A549 (cell line): ENCODE data around the gene SPACA6. TPM values are rescaled to one million over a fixed set of nuclear protein-coding genes. Genes with fewer than 3 reads are reported as not detected.

Source experiments
- ATAC-seq, 2 experiments: fragments of 200-7000 bp in 1 of 2; fragments of >200 bp in 1 of 2; cut with Nextera tagmentation in 1 of 2; cut with Tn5 transposase in 1 of 2; 3 replicates each; pipeline versions ENCODE4 v1.8.0 to v1.9.1; 2018 to 2020; ENCODE audit warnings: mild to moderate bottlenecking in 1 of 2, moderate library complexity in 1 of 2
- CTCF ChIA-PET: fragments of 300-600 bp; sonication (Branson Sonifier 250); formaldehyde crosslinking; extraction: SDS; loops from one replicate; lab custom pipeline; 2021; ENCODE audit warnings: antibody characterized with exemption, inconsistent platforms; lab: Yijun Ruan, JAX
- POLR2A ChIA-PET: fragments of 350-600 bp; formaldehyde crosslinking; extraction: SDS; loops from one replicate; lab custom pipeline; 2021; ENCODE audit warnings: antibody characterized with exemption, inconsistent platforms; lab: Yijun Ruan, JAX
- DNase-seq, 2 experiments: peaks; one replicate each; pipeline versions ENCODE4 v3.0.0 to v3.0.0-alpha.2; 2011 to 2016; ENCODE audit warnings: low read depth in 1 of 2, low spot score in 1 of 2
- FAIRE-seq: peaks from 2 replicates; lab custom pipeline; 2011; peaks lifted over from hg19 to GRCh38; lab: Jason Lieb, UNC
- H3K27ac ChIP-seq, 2 experiments: fragments of >200 bp; sonication (Bioruptor Twin); formaldehyde crosslinking; 3 replicates each; pipeline ENCODE4 v1.5.1; 2016 to 2017
- H3K4me1 ChIP-seq: fragments of >200 bp; sonication (Bioruptor Twin); formaldehyde crosslinking; 3 replicates; pipeline ENCODE4 v1.6.1; 2016
- H3K4me2 ChIP-seq: fragments of >200 bp; sonication (Bioruptor Twin); formaldehyde crosslinking; 3 replicates; pipeline ENCODE4 v1.6.1; 2016
- H3K4me3 ChIP-seq: fragments of >200 bp; sonication (Bioruptor Twin); formaldehyde crosslinking; 3 replicates; pipeline ENCODE4 v1.5.1; 2016
- H3K9me3 ChIP-seq: fragments of >200 bp; sonication (Bioruptor Twin); formaldehyde crosslinking; 3 replicates; pipeline ENCODE4 v1.6.1; 2016
- BHLHE40 ChIP-seq: IDR thresholded peaks from 2 replicates; pipeline ENCODE4 v1.6.1; 2012; ENCODE audit warnings: low read depth, low read length, inconsistent platforms
- CBX2 ChIP-seq: fragments of 200-600 bp; sonication (generic); IDR thresholded peaks from 2 replicates; pipeline ENCODE4 v1.6.1; 2016; ENCODE audit warnings: low read depth, mild to moderate bottlenecking, borderline replicate concordance
- CBX8 ChIP-seq: fragments of 200-600 bp; sonication (generic); IDR thresholded peaks from 2 replicates; pipeline ENCODE4 v1.6.1; 2016
- CEBPB ChIP-seq, 2 experiments: fragments of >200 bp in 1 of 2; sonication (Bioruptor Twin) in 1 of 2; formaldehyde crosslinking in 1 of 2; IDR thresholded peaks; 2 replicates each; pipeline ENCODE4 v1.6.1; 2012 to 2016
- CHD4 ChIP-seq: fragments of 200-600 bp; sonication (generic); IDR thresholded peaks from 2 replicates; pipeline ENCODE4 v1.6.1; 2016; ENCODE audit warnings: antibody characterized with exemption, mild to moderate bottlenecking, borderline replicate concordance
- EHF ChIP-seq: fragments of 250-450 bp; sonication (Bioruptor Pico); IDR thresholded peaks from 2 replicates; pipeline ENCODE4 v1.5.0; 2020; ENCODE audit warnings: mild to moderate bottlenecking
- ESRRA ChIP-seq: fragments of 150-350 bp; IDR thresholded peaks from 2 replicates; pipeline ENCODE4 v1.6.1; 2014; ENCODE audit warnings: mild to moderate bottlenecking, low read length, borderline replicate concordance
- FOXS1 ChIP-seq: fragments of 250-450 bp; sonication (Bioruptor Pico); IDR thresholded peaks from 2 replicates; pipeline ENCODE4 v1.5.0; 2020; ENCODE audit warnings: mild to moderate bottlenecking, moderate library complexity
- HES2 ChIP-seq: fragments of >200 bp; sonication (Bioruptor Twin); formaldehyde crosslinking; IDR thresholded peaks from 2 replicates; pipeline ENCODE4 v1.6.1; 2016
- HOXA7 ChIP-seq: fragments of 250-450 bp; sonication (Bioruptor Pico); IDR thresholded peaks from 2 replicates; pipeline ENCODE4 v1.5.0; 2020; ENCODE audit warnings: mild to moderate bottlenecking, moderate library complexity
- HOXB5 ChIP-seq: fragments of 250-450 bp; sonication (Bioruptor Pico); IDR thresholded peaks from 2 replicates; pipeline ENCODE4 v1.5.0; 2020; ENCODE audit warnings: mild to moderate bottlenecking, moderate library complexity
- JUN ChIP-seq, 2 experiments: fragments of >200 bp; sonication (Bioruptor Twin); formaldehyde crosslinking; IDR thresholded peaks; 2 replicates in 1 of 2; 3 replicates in 1 of 2; pipeline ENCODE4 v1.6.1; 2016 to 2017
- KDM1A ChIP-seq: fragments of 200-600 bp; sonication (generic); IDR thresholded peaks from 2 replicates; pipeline ENCODE4 v1.6.1; 2016; ENCODE audit warnings: low read depth, mild to moderate bottlenecking
- KDM5A ChIP-seq: fragments of 200-600 bp; sonication (generic); IDR thresholded peaks from 2 replicates; pipeline ENCODE4 v1.6.1; 2016; ENCODE audit warnings: antibody characterized with exemption, mild to moderate bottlenecking
- NFE2L2 ChIP-seq: fragments of 150-350 bp; conservative IDR thresholded peaks from 2 replicates; pipeline ENCODE4 v1.6.1; 2014; ENCODE audit warnings: low read length
- NPAS2 ChIP-seq: fragments of 250-450 bp; sonication (Bioruptor Pico); IDR thresholded peaks from 2 replicates; pipeline ENCODE4 v1.8.0; 2022; ENCODE audit warnings: mild to moderate bottlenecking, moderate library complexity, borderline replicate concordance
- PHF8 ChIP-seq: fragments of 200-600 bp; sonication (generic); IDR thresholded peaks from 2 replicates; pipeline ENCODE4 v1.6.1; 2016; ENCODE audit warnings: low read depth, mild to moderate bottlenecking, antibody characterized with exemption, moderate library complexity, borderline replicate concordance
- POLR2A ChIP-seq: IDR thresholded peaks from 2 replicates; pipeline ENCODE4 v1.6.1; 2012; ENCODE audit warnings: mild to moderate bottlenecking, low read length
- RAD21 ChIP-seq, 2 experiments: fragments of >200 bp in 1 of 2; sonication (Bioruptor Twin) in 1 of 2; formaldehyde crosslinking in 1 of 2; IDR thresholded peaks in 1 of 2; conservative IDR thresholded peaks in 1 of 2; 2 replicates in 1 of 2; 3 replicates in 1 of 2; pipeline ENCODE4 v1.6.1; 2012 to 2018; ENCODE audit warnings: inconsistent platforms in 1 of 2
- SMC3 ChIP-seq: fragments of >200 bp; sonication (Bioruptor Twin); formaldehyde crosslinking; IDR thresholded peaks from 3 replicates; pipeline ENCODE4 v1.6.1; 2018; ENCODE audit warnings: inconsistent platforms
- SREBF2 ChIP-seq: fragments of 450-650 bp; IDR thresholded peaks from 2 replicates; pipeline ENCODE4 v1.6.1; 2014; ENCODE audit warnings: mild to moderate bottlenecking, moderate library complexity
- TFCP2L1 ChIP-seq: fragments of 250-450 bp; sonication (Bioruptor Pico); IDR thresholded peaks from 2 replicates; pipeline ENCODE4 v1.5.0; 2021; ENCODE audit warnings: mild to moderate bottlenecking
- TP53 ChIP-seq: fragments of 250-450 bp; sonication (Bioruptor Pico); IDR thresholded peaks from 2 replicates; pipeline ENCODE4 v1.5.0; 2021; ENCODE audit warnings: mild to moderate bottlenecking, moderate library complexity
- USF2 ChIP-seq: fragments of 450-650 bp; IDR thresholded peaks from 2 replicates; pipeline ENCODE4 v1.6.1; 2014; ENCODE audit warnings: antibody characterized with exemption
- ZFP36 ChIP-seq: fragments of 450-650 bp; IDR thresholded peaks from 2 replicates; pipeline ENCODE4 v1.6.1; 2014; ENCODE audit warnings: borderline replicate concordance; ENCODE audit not compliant: partially characterized antibody
- WGBS: methylation state at CpG from one replicate; pipeline ENCODE4 v1.1.6; 2017; ENCODE audit errors: missing lambda C conversion rate; 5-methylcytosine and 5-hydroxymethylcytosine counted together
- polyA plus RNA-seq, 4 experiments: library from polyadenylated mRNA; depleted of rRNA in 3 of 4; stranded (reverse); fragments of >200 nt; fragmentation: RNase III in 1 of 4; extraction: RNeasy Plus Mini Kit Qiagen cat#74134 plus additional on column Dnase treatment in 1 of 4; gene quantifications; 2 replicates in 3 of 4; 3 replicates in 1 of 4; pipeline ENCODE4 v1.2.3, GENCODE V29; 2011 to 2017
- TF ChIP-seq, protein P1 (sequence below): fragments of 150-350 bp; IDR thresholded peaks from 2 replicates; pipeline ENCODE4 v1.6.1; 2014; ENCODE audit warnings: low read depth, mild to moderate bottlenecking, low read length
- TF ChIP-seq, protein P2 (sequence below): IDR thresholded peaks from 2 replicates; pipeline ENCODE4 v1.6.1; 2012; ENCODE audit warnings: low read depth, borderline replicate concordance

SPACA6 gene
- polyA plus RNA-seq, 2 of the 4 experiments (the other 2 are of a cell fraction): 9.5 to 36.4 TPM

DNA sequence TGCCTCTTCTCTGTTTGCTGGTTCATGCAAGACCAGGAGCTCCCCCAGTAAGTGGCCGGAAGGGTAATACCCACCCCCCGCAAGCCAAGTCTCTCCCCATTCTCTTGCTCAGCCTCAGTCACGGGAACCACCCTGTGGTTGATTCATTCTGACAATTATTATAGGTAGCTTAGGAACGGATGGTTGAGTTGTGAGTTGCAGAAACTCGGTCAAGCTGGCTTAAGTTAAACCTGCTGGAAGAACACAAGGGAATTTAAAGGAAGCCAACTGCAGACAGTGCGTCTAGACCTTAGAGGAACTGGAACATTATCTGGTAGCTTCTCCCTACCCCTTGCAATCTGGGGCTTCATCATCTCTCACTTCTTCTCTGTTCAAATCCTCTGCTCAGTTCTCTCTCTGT is 49.7 kb downstream of the SPACA6 start:
- Histone ChIP-seq H3K4me2 (no peak overlapping the region), H3K4me1 (no peaks in the 10 kb centered on the region), H3K27ac (no peak overlapping the region), H3K9me3 (peaks cover 21% of the 10 kb centered on the region; the same call in 2 of the 3 replicates), H3K4me3 (no peak overlapping the region)
- ATAC-seq: no peak
- no peak for DNase-seq
- ChIA-PET POLR2A (no interaction called here), CTCF (interaction anchor here (0.6 to 1.5 kb wide), 2 partner anchors 85 to 1446 kb away, joined by 3 to 5 read pairs; no protein-coding TSS in a partner anchor)
- FAIRE-seq: no peak
- WGBS: 3% methylated on average over 6 of the region's 6 CpGs
- TF ChIP-seq CHD4: no peak
- no peak for TF ChIP-seq ESRRA
- no peak for TF ChIP-seq KDM1A
- TF ChIP-seq EHF (CRISPR knock-in tag): no peak
- TF ChIP-seq, protein P1, sequence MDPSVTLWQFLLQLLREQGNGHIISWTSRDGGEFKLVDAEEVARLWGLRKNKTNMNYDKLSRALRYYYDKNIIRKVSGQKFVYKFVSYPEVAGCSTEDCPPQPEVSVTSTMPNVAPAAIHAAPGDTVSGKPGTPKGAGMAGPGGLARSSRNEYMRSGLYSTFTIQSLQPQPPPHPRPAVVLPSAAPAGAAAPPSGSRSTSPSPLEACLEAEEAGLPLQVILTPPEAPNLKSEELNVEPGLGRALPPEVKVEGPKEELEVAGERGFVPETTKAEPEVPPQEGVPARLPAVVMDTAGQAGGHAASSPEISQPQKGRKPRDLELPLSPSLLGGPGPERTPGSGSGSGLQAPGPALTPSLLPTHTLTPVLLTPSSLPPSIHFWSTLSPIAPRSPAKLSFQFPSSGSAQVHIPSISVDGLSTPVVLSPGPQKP: no peak
- TF ChIP-seq SREBF2: no peak
- no peak for TF ChIP-seq SMC3
- TF ChIP-seq KDM5A: no peak
- TF ChIP-seq USF2: no peak
- TF ChIP-seq RAD21 (conservative IDR thresholded peaks at IDR 0.05 in 1 of 2, IDR thresholded peaks at IDR 0.05 in 1 of 2): no peak
- no peak for TF ChIP-seq POLR2A
- no peak for TF ChIP-seq NFE2L2
- TF ChIP-seq NPAS2 (CRISPR knock-in tag): no peak
- no peak for TF ChIP-seq ZFP36
- no peak for TF ChIP-seq JUN (IDR thresholded peaks at IDR 0.05)
- no peak for TF ChIP-seq TFCP2L1 (CRISPR knock-in tag)
- TF ChIP-seq, all 56 proteins: peak for 0

DNA sequence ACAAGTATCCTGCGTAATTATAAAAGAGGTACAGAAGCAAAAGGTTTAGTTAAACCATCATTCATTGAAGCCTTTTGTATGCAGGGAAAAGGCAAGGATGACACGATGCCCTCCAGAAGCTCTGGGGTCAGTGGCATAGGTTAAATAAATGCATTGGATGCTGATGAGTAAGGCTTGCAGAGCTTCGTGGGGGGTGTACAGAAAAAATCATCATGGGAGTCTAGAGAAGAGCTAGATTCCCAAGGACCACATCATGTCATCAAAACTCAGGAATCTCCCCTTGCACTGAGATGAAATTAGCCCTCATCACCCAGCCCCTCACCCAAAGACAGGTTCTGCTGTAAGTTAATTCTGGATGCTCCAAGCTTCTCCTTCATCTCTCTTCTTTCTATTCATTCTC is 50.3 kb downstream of the SPACA6 start:
- CTCF ChIA-PET: no interaction called here
- TF ChIP-seq FOXS1 (CRISPR knock-in tag) (no peak), SREBF2 (no peak), HOXB5 (CRISPR knock-in tag) (no peak)
- FAIRE-seq (no peak), ATAC-seq (no peak), DNase-seq (no peak)
- H3K4me1 ChIP-seq: no peaks in the 10 kb centered on the region
- no peak overlapping the region for H3K4me3 ChIP-seq
- no peak overlapping the region for H3K4me2 ChIP-seq
- WGBS: 20% methylated on average over 3 of the region's 3 CpGs
- no peak overlapping the region for H3K27ac ChIP-seq
- POLR2A ChIA-PET: no interaction called here
- peaks cover 25% of the 10 kb centered on the region; the same call in 2 of the 3 replicates for H3K9me3 ChIP-seq

DNA sequence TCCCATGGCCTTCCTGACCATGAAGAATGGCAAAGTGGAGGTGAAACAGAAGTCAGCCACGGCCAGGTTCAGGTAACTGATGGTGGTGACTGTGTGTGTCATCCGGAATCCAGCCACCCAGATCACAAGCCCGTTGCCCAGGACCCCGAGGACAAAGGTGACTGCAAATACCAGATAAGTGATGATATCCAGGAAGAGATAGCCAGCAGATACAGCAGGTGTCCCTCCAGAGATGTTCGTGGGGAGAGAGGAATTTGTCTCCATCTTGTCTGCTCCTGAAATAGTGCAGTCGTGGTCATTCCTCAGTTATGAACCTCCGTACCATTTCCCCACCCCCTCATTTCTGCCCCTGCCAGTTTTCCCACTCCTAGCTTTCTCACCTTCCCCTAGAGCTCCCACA is 53.6 kb downstream of the SPACA6 start:
- DNase-seq (no peak), FAIRE-seq (no peak)
- no peaks in the 10 kb centered on the region for H3K4me1 ChIP-seq
- H3K27ac ChIP-seq: no peak overlapping the region
- WGBS: 4% methylated on average over 7 of the region's 7 CpGs
- TF ChIP-seq PHF8 (no peak), POLR2A (no peak), NFE2L2 (no peak), BHLHE40 (no peak), HES2 (no peak), HOXA7 (CRISPR knock-in tag) (no peak), NPAS2 (CRISPR knock-in tag) (no peak), TP53 (CRISPR knock-in tag) (no peak), CEBPB (IDR thresholded peaks at IDR 0.05) (no peak), CBX8 (no peak), CBX2 (no peak), ZFP36 (no peak), KDM1A (no peak), USF2 (no peak)
- TF ChIP-seq, protein P2, sequence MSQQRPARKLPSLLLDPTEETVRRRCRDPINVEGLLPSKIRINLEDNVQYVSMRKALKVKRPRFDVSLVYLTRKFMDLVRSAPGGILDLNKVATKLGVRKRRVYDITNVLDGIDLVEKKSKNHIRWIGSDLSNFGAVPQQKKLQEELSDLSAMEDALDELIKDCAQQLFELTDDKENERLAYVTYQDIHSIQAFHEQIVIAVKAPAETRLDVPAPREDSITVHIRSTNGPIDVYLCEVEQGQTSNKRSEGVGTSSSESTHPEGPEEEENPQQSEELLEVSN: no peak
- TF ChIP-seq, protein P1: no peak
- TF ChIP-seq, all 56 proteins: peak for 0
- ChIA-PET CTCF (interaction anchor here (0.9 kb wide), 1 partner anchor 90 kb away, joined by 3 read pairs; no protein-coding TSS in a partner anchor), POLR2A (no interaction called here)
- peaks cover 22% of the 10 kb centered on the region; the same call in 2 of the 3 replicates for H3K9me3 ChIP-seq
- no peak overlapping the region for H3K4me3 ChIP-seq
- no peak for ATAC-seq
- H3K4me2 ChIP-seq: no peak overlapping the region
